H9 (cell line): ENCODE measurements around the gene LRRC51. TPM values are rescaled to one million over a fixed set of nuclear protein-coding genes. Genes with fewer than 3 reads are reported as not detected.

Source experiments
- DNase-seq: peaks from one replicate; pipeline ENCODE4 v3.0.0-alpha.2; 2017
- H2AFZ ChIP-seq: one replicate; pipeline ENCODE4 v1.6.1; 2013; ENCODE audit warnings: mild to moderate bottlenecking, low read length, control low read depth, moderate library complexity
- H2AK5ac ChIP-seq: 2 replicates; pipeline ENCODE4 v1.6.1; 2013; ENCODE audit warnings: low read length, control low read depth, mixed read lengths; ENCODE audit not compliant: insufficient read length
- H2BK120ac ChIP-seq: one replicate; pipeline ENCODE4 v1.6.1; 2013; ENCODE audit warnings: low read depth, mild to moderate bottlenecking, low read length, control low read depth, inconsistent platforms; ENCODE audit not compliant: poor library complexity, severe bottlenecking
- H2BK12ac ChIP-seq: 2 replicates; pipeline ENCODE4 v1.6.1; 2013; ENCODE audit warnings: low read length, control low read depth, mixed read lengths, low read depth; ENCODE audit not compliant: insufficient read length
- H2BK15ac ChIP-seq: 2 replicates; pipeline ENCODE4 v1.6.1; 2013; ENCODE audit warnings: low read depth, low read length, control low read depth
- H2BK20ac ChIP-seq: one replicate; pipeline ENCODE4 v1.6.1; 2013; ENCODE audit warnings: low read depth, mild to moderate bottlenecking, low read length, control low read depth, inconsistent platforms; ENCODE audit not compliant: poor library complexity, severe bottlenecking
- H2BK5ac ChIP-seq: 2 replicates; pipeline ENCODE4 v1.6.1; 2013; ENCODE audit warnings: low read length, control low read depth, mixed read lengths; ENCODE audit not compliant: insufficient read length
- H3K14ac ChIP-seq: 2 replicates; pipeline ENCODE4 v1.6.1; 2013; ENCODE audit warnings: low read length, control low read depth; ENCODE audit not compliant: insufficient read depth
- H3K18ac ChIP-seq: 2 replicates; pipeline ENCODE4 v1.6.1; 2013; ENCODE audit warnings: low read depth, mild to moderate bottlenecking, mixed read lengths, low read length, control low read depth; ENCODE audit not compliant: insufficient read length
- H3K23ac ChIP-seq: 2 replicates; pipeline ENCODE4 v1.6.1; 2013; ENCODE audit warnings: low read length, control low read depth, mixed read lengths, low read depth; ENCODE audit not compliant: insufficient read length
- H3K23me2 ChIP-seq: 2 replicates; pipeline ENCODE4 v1.6.1; 2013; ENCODE audit warnings: low read depth, mild to moderate bottlenecking, mixed read lengths, low read length, control low read depth; ENCODE audit not compliant: insufficient read length, poor library complexity, severe bottlenecking
- H3K27ac ChIP-seq: 2 replicates; pipeline ENCODE4 v1.5.1; 2013; ENCODE audit warnings: low read length, control low read depth, mixed read lengths, low read depth; ENCODE audit not compliant: insufficient read length
- H3K27me3 ChIP-seq: 2 replicates; pipeline ENCODE4 v1.6.1; 2013; ENCODE audit warnings: low read length, control low read depth, inconsistent platforms; ENCODE audit not compliant: insufficient read depth
- H3K4ac ChIP-seq: 2 replicates; pipeline ENCODE4 v1.6.1; 2013; ENCODE audit warnings: low read depth, mild to moderate bottlenecking, control low read depth, inconsistent platforms, low read length, moderate library complexity
- H3K4me1 ChIP-seq: 2 replicates; pipeline ENCODE4 v1.6.1; 2013; ENCODE audit warnings: low read length, control low read depth, inconsistent platforms; ENCODE audit not compliant: insufficient read depth
- H3K4me2 ChIP-seq: 2 replicates; pipeline ENCODE4 v1.6.1; 2013; ENCODE audit warnings: low read length, control low read depth, mixed read lengths; ENCODE audit not compliant: insufficient read length, insufficient read depth
- H3K56ac ChIP-seq: 2 replicates; pipeline ENCODE4 v1.6.1; 2013; ENCODE audit warnings: low read depth, mild to moderate bottlenecking, mixed read lengths, low read length, control low read depth; ENCODE audit not compliant: insufficient read length
- H3K79me1 ChIP-seq: 2 replicates; pipeline ENCODE4 v1.6.1; 2013; ENCODE audit warnings: low read depth, mild to moderate bottlenecking, moderate library complexity, low read length, control low read depth, inconsistent platforms; ENCODE audit not compliant: insufficient read depth, poor library complexity, severe bottlenecking
- H3K79me2 ChIP-seq: 2 replicates; pipeline ENCODE4 v1.6.1; 2013; ENCODE audit warnings: low read length, control low read depth, inconsistent platforms; ENCODE audit not compliant: insufficient read depth
- H3K9ac ChIP-seq: 2 replicates; pipeline ENCODE4 v1.6.1; 2013; ENCODE audit warnings: low read length, control low read depth, mixed read lengths; ENCODE audit not compliant: insufficient read length; ENCODE audit errors: extremely low read depth
- H3K9me3 ChIP-seq: one replicate; pipeline ENCODE4 v1.6.1; 2013; ENCODE audit warnings: low read depth, low read length, inconsistent platforms; ENCODE audit not compliant: control insufficient read depth
- H3T11ph ChIP-seq: one replicate; pipeline ENCODE4 v1.6.1; 2013; ENCODE audit warnings: mild to moderate bottlenecking, low read length, control low read depth, inconsistent platforms
- H4K20me1 ChIP-seq: one replicate; pipeline ENCODE4 v1.6.1; 2013; ENCODE audit not compliant: control insufficient read depth, insufficient read length, insufficient read depth
- H4K5ac ChIP-seq: 2 replicates; pipeline ENCODE4 v1.6.1; 2013; ENCODE audit warnings: low read depth, mild to moderate bottlenecking, mixed read lengths, low read length, control low read depth; ENCODE audit not compliant: insufficient read length
- H4K8ac ChIP-seq: replicated peaks from 2 replicates; pipeline ENCODE4 v1.6.1; 2013; ENCODE audit warnings: low read length, control low read depth, mixed read lengths, low read depth; ENCODE audit not compliant: insufficient read length
- H4K91ac ChIP-seq: 2 replicates; pipeline ENCODE4 v1.6.1; 2013; ENCODE audit warnings: low read depth, mild to moderate bottlenecking, moderate library complexity, mixed read lengths, low read length, control low read depth; ENCODE audit not compliant: insufficient read length
- H3K27ac Mint-ChIP-seq, 3 experiments: 2 replicates in 2 of 3; 3 replicates in 1 of 3; pipeline ENCODE4 v1.8.0; 2020 to 2021; ENCODE audit warnings: mixed read lengths in 3 of 3, mild to moderate bottlenecking in 1 of 3, moderate library complexity in 1 of 3
- H3K27me3 Mint-ChIP-seq: 2 replicates; pipeline ENCODE4 v1.8.0; 2021; ENCODE audit warnings: low read depth, mild to moderate bottlenecking, moderate library complexity, mixed read lengths
- H3K36me3 Mint-ChIP-seq, 3 experiments: 2 replicates in 2 of 3; 3 replicates in 1 of 3; pipeline ENCODE4 v1.8.0; 2020 to 2021; ENCODE audit warnings: low read depth in 3 of 3, mixed read lengths in 3 of 3; ENCODE audit not compliant: insufficient read depth in 1 of 3
- H3K4me1 Mint-ChIP-seq, 2 experiments: 2 replicates each; pipeline ENCODE4 v1.8.0; 2020; ENCODE audit warnings: mixed read lengths in 2 of 2
- H3K4me3 Mint-ChIP-seq, 2 experiments: 2 replicates in 1 of 2; 3 replicates in 1 of 2; pipeline ENCODE4 v1.8.0; 2020 to 2021; ENCODE audit warnings: mild to moderate bottlenecking in 2 of 2, mixed read lengths in 2 of 2, moderate library complexity in 1 of 2
- H3K9me3 Mint-ChIP-seq, 2 experiments: 2 replicates in 1 of 2; 3 replicates in 1 of 2; pipeline ENCODE4 v1.8.0; 2020; ENCODE audit warnings: mild to moderate bottlenecking in 2 of 2, mixed read lengths in 2 of 2, moderate library complexity in 1 of 2
- CTCF ChIP-seq: fragments of 200-600 bp; sonication (generic); conservative IDR thresholded peaks from 3 replicates; pipeline ENCODE4 v1.8.0; 2021; ENCODE audit warnings: antibody characterized with exemption, mild to moderate bottlenecking
- WGBS: extraction: QIAGEN DNeasy Blood & Tissue Kit; methylation state at CpG from one replicate; pipeline ENCODE4 v1.1.7; 2013; ENCODE audit warnings: missing lambda C conversion rate, low lambda C conversion rate, mixed read lengths; ENCODE audit not compliant: insufficient read length; ENCODE audit errors: extremely low coverage; 5-methylcytosine and 5-hydroxymethylcytosine counted together
- total RNA-seq: library from RNA; stranded (reverse); gene quantifications from 2 replicates; pipeline ENCODE4 v1.2.1, GENCODE V29; 2021

LRRC51 gene
- total RNA-seq, 1 experiment from 2014 or later, result 3.1 TPM

GRCh38 chr11:72125956-72126355, 45.3 kb downstream of the LRRC51 start:
- no peak overlapping the region for H2BK20ac ChIP-seq
- H4K8ac ChIP-seq, result no peak overlapping the region
- no CpG with 5 or more reads among the region's 1 CpG for WGBS
- H3K27me3 ChIP-seq, result no peaks in the 10 kb centered on the region
- H4K20me1 ChIP-seq, result no peaks in the 10 kb centered on the region
- no peak overlapping the region for H3K14ac ChIP-seq
- H3K4me1 ChIP-seq, result no peaks in the 10 kb centered on the region
- no peak overlapping the region for H4K5ac ChIP-seq
- H2BK5ac ChIP-seq, result no peak overlapping the region
- H2BK12ac ChIP-seq, result no peak overlapping the region
- H3K23ac ChIP-seq, result no peak overlapping the region
- DNase-seq, result no peak
- H2BK15ac ChIP-seq, result no peak overlapping the region
- peaks cover 40% of the 10 kb centered on the region for H3K27me3 Mint-ChIP-seq
- no peaks in the 10 kb centered on the region for H3K23me2 ChIP-seq
- peaks cover 10% of the 10 kb centered on the region for H3K9me3 ChIP-seq
- H2BK120ac ChIP-seq, result no peak overlapping the region
- peaks cover 30 to 54% of the 10 kb centered on the region in 2 experiments for H3K9me3 Mint-ChIP-seq
- no peak overlapping the region for H3K27ac ChIP-seq
- H3K4me3 Mint-ChIP-seq, result no peak overlapping the region
- no peak overlapping the region for H3K4me2 ChIP-seq
- no peak overlapping the region for H2AK5ac ChIP-seq
- no peak overlapping the region for H3K9ac ChIP-seq
- peaks cover 8 to 17% (median 8%) of the 10 kb centered on the region in 3 experiments; a peak in 6 of 7 replicates for H3K36me3 Mint-ChIP-seq
- H3T11ph ChIP-seq, result no peak overlapping the region
- H3K27ac Mint-ChIP-seq, result no peak overlapping the region
- no peaks in the 10 kb centered on the region for H3K79me1 ChIP-seq
- no peak overlapping the region for H3K18ac ChIP-seq
- no peak for TF ChIP-seq CTCF
- no peaks in the 10 kb centered on the region for H3K4me1 Mint-ChIP-seq
- H2AFZ ChIP-seq, result no peak overlapping the region
- H3K56ac ChIP-seq, result no peak overlapping the region
- H3K4ac ChIP-seq, result no peak overlapping the region
- H3K79me2 ChIP-seq, result no peaks in the 10 kb centered on the region
- H4K91ac ChIP-seq, result no peak overlapping the region
